Measurements from ENCODE around the gene NRXN3.

- no peak for TF ChIP-seq EZH2 (IDR thresholded peaks at IDR 0.05; ENCODE audit: low read depth)
- TF ChIP-seq, protein P1, sequence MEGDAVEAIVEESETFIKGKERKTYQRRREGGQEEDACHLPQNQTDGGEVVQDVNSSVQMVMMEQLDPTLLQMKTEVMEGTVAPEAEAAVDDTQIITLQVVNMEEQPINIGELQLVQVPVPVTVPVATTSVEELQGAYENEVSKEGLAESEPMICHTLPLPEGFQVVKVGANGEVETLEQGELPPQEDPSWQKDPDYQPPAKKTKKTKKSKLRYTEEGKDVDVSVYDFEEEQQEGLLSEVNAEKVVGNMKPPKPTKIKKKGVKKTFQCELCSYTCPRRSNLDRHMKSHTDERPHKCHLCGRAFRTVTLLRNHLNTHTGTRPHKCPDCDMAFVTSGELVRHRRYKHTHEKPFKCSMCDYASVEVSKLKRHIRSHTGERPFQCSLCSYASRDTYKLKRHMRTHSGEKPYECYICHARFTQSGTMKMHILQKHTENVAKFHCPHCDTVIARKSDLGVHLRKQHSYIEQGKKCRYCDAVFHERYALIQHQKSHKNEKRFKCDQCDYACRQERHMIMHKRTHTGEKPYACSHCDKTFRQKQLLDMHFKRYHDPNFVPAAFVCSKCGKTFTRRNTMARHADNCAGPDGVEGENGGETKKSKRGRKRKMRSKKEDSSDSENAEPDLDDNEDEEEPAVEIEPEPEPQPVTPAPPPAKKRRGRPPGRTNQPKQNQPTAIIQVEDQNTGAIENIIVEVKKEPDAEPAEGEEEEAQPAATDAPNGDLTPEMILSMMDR (conservative IDR thresholded peaks at IDR 0.05), result no peak
Measured at GRCh38 chr14:79705126-79705894, 1535.1 kb downstream of the NRXN3 start.

All from PC-9 (cell line).